GM19438 (cell line): ENCODE data around the gene P2RX6.
"Not testable (repeated sequence)": the region's sequence is repeated elsewhere in the genome, so short reads cannot be mapped to it uniquely, and the experiment has no call there.

Source experiments
- ATAC-seq: cut with Tn5 transposase; IDR thresholded peaks from one replicate; pipeline ENCODE4 v1.9.1; 2021; ENCODE audit warnings: low read depth; ENCODE audit not compliant: unreplicated experiment

P2RX6 gene

DNA sequence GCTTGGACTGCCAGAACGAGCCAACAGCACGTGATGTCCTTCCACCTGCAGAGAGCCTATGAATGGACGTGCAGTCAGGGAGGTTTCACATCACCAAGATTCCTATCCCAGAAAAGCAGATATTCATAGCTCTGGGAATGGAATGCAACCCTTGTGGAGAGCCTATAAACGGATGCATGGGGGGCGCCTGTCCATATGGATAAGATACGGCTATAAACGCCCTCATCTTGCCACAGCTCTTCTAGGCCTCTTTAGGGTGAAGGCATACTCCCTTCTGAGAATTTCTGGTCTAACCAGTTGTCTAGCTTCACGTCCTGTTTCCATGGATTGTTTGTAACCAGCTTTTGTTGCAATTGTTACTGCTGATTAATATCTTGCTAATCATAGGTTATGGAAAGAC is 56.8 kb downstream of the P2RX6 start:
- ATAC-seq: not testable (repeated sequence)

GRCh38 chr22:21073023-21073422 is 58.1 kb downstream of the P2RX6 start:
- ATAC-seq: no peak

DNA sequence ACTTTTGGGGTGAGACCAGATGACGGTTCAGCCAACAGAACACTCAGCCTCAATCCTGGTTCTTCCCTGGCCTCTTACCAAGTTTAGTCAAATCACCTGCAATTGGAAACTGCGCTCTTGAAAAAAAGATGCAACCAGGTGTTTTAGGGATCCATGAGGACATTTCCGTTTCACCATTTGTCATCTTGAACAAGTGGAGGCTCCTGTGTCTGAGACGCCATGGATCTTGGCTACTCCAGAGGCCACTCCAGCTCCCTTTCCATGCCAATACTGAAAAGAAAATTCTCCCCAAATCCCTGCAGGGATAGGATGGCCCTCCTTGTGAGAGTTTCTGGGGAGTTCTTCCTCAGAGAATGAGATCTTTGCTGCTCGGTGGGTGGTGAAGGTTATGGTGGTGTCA is 58.5 kb downstream of the P2RX6 start:
- no peak for ATAC-seq

DNA sequence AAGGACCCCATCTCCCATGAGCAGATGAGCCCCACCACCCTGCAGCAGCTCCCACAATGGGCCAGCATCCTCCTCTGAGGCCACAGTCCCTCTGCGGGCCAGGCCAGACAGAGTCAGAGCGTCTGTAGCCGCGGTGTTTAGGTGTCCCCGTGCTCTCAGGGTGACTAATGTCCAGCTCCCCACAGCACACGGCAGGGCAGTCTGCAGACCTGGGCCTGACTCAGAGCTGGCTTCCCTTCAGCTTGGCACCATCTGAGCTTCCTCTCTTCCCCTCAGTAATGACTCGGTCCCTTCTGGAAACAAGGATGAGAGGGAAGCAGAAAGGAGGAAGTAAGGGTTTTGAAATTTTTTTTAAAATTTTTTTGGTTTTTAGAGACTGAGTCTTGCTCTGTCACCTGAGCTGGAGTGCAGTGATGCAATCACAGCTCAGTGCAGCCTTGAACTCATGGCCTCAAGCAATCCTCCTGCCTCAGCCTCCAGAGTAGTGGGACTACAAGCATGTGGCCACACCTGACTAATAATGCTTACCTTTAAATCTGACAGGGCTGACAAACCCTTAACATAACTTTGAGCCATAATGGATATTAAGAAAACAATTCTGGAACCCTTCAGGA is 59.2 kb downstream of the P2RX6 start:
- no peak for ATAC-seq

- no peak for ATAC-seq
Measured at GRCh38 chr22:21075516-21076138, 60.7 kb downstream of the P2RX6 start.

DNA sequence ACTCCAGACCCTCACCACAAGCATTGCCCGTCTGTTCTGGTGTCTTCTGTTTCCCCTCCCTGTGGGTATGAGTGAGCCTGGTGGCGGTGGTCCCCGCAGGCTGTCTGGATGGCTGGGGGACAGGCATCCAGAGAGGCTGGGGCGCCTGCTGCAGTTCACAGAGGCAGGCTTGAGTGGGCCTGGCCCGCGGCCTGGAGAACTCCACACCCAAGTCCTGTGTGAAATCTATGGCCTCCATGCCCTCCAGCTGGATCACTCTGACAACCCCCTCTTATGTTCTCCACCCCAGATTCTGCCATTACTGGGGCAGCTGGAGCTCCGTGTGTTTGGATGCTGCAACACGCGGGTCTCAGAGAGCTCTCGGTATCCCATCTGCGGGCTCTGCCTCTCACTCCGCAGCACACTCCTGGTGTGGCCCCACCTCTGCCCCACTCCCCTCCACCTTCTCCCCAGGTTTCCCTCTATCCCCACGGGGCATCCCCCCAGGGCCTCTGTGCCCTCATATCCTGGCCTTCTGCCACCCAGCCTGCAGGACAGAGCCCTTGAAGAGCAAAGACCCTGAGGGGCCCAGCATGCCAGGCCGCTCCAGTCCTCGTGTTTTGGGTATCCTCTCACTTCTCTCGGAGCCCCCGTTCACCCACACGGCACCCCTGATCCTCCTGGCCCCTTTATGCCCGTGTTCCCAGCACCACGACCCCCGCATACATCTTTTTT is 62.1 kb downstream of the P2RX6 start:
- no peak for ATAC-seq
